Prostate gland (tissue), 2 donors: ENCODE measurements around the gene FBXW8. TPM values are rescaled to one million over a fixed set of nuclear protein-coding genes. Genes with fewer than 3 reads are reported as not detected.

Experiments used
- DNase-seq: peaks from one replicate; pipeline ENCODE4 v3.0.0-alpha.2; 2019; ENCODE audit warnings: low spot score
- H3K27ac ChIP-seq, 2 donors: fragments of 200-600 bp; sonication (generic); 2 replicates each; pipeline ENCODE4 v1.5.1; 2017 to 2019
- H3K27me3 ChIP-seq: fragments of 200-600 bp; sonication (generic); replicated peaks from 2 replicates; pipeline ENCODE4 v1.5.1; 2019; ENCODE audit not compliant: insufficient read depth
- H3K36me3 ChIP-seq, 2 donors: fragments of 200-600 bp; sonication (generic); 1 replicate in 1 of 2; 2 replicates in 1 of 2; pipeline versions ENCODE4 v1.5.1 to v1.8.1; 2017 to 2019
- H3K4me1 ChIP-seq: fragments of 200-600 bp; sonication (generic); replicated peaks from 2 replicates; pipeline ENCODE4 v1.5.1; 2019
- H3K4me3 ChIP-seq, 2 donors: fragments of 200-600 bp; sonication (generic); 2 replicates each; pipeline ENCODE4 v1.5.1; 2017 to 2019
- H3K9me3 ChIP-seq: fragments of 200-600 bp; sonication (generic); 2 replicates; pipeline ENCODE4 v1.5.1; 2017
- POLR2A ChIP-seq: fragments of 450-650 bp; IDR thresholded peaks from one replicate; pipeline ENCODE4 v1.6.1; 2016; ENCODE audit warnings: antibody characterized with exemption, mild to moderate bottlenecking
- POLR2AphosphoS5 ChIP-seq: sonication (generic); formaldehyde crosslinking; IDR thresholded peaks from one replicate; pipeline ENCODE4 v1.6.1; 2017; ENCODE audit warnings: antibody characterized with exemption
- WGBS: methylation state at CpG from one replicate; pipeline ENCODE4 v1.1.5; 2018; 5-methylcytosine and 5-hydroxymethylcytosine counted together
- intact Hi-C: fragments of 100-400 bp; cut with DNase I; formaldehyde crosslinking; loops from one replicate; pipeline ENCODE4 v1.14.2; 2022
- total RNA-seq, 2 donors: library from RNA; depleted of rRNA; stranded (reverse); fragments of >200 nt; gene quantifications; one replicate each; pipeline ENCODE4 v1.1.0, GENCODE V29; 2016
- TF ChIP-seq, protein P1 (sequence below), 4 experiments: fragments of 200-600 bp in 2 of 4; fragments of 450-650 bp in 2 of 4; sonication (generic) in 2 of 4; IDR thresholded peaks; 1 replicate in 3 of 4; 2 replicates in 1 of 4; pipeline ENCODE4 v1.5.1; 2016 to 2019; ENCODE audit warnings: antibody characterized with exemption in 4 of 4, mild to moderate bottlenecking in 2 of 4, moderate library complexity in 2 of 4

Gene FBXW8
- total RNA-seq, 2 donors from 2014 or later: 20.8 to 26.7 TPM

DNA sequence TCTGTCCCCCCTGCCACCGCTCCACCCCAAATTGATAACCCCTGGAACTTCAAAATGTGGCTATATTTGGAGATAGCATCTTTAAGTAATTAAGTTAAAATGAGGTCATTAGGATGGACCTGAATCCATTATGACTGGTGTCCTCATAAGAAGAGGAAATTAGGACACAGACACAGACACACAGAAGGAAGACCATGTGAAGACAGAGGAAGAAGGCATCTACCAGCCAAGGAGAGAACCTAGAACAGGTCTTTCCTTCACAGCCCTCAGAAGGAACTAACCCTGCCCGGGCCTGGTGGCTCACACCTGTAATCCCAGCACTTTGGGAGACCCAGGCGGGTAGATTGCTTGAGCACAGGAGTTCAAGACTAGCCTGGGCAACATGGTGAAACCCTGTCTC, 25.9 kb upstream of the FBXW8 start:
- no peak for DNase-seq
- no peak overlapping the region for H3K4me3 ChIP-seq
- H3K27me3 ChIP-seq: peaks cover 21% of the 10 kb centered on the region
- no peaks in the 10 kb centered on the region for H3K36me3 ChIP-seq
- H3K27ac ChIP-seq: no peak overlapping the region
- TF ChIP-seq POLR2AphosphoS5: no peak
- TF ChIP-seq, protein P1, sequence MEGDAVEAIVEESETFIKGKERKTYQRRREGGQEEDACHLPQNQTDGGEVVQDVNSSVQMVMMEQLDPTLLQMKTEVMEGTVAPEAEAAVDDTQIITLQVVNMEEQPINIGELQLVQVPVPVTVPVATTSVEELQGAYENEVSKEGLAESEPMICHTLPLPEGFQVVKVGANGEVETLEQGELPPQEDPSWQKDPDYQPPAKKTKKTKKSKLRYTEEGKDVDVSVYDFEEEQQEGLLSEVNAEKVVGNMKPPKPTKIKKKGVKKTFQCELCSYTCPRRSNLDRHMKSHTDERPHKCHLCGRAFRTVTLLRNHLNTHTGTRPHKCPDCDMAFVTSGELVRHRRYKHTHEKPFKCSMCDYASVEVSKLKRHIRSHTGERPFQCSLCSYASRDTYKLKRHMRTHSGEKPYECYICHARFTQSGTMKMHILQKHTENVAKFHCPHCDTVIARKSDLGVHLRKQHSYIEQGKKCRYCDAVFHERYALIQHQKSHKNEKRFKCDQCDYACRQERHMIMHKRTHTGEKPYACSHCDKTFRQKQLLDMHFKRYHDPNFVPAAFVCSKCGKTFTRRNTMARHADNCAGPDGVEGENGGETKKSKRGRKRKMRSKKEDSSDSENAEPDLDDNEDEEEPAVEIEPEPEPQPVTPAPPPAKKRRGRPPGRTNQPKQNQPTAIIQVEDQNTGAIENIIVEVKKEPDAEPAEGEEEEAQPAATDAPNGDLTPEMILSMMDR (IDR thresholded peaks at IDR 0.05): no peak
- TF ChIP-seq POLR2A: no peak
- H3K4me1 ChIP-seq: peaks cover 11% of the 10 kb centered on the region
- WGBS: 98% methylated on average over 3 of the region's 3 CpGs
- intact Hi-C loops: no loop called here
- H3K9me3 ChIP-seq: no peaks in the 10 kb centered on the region

DNA sequence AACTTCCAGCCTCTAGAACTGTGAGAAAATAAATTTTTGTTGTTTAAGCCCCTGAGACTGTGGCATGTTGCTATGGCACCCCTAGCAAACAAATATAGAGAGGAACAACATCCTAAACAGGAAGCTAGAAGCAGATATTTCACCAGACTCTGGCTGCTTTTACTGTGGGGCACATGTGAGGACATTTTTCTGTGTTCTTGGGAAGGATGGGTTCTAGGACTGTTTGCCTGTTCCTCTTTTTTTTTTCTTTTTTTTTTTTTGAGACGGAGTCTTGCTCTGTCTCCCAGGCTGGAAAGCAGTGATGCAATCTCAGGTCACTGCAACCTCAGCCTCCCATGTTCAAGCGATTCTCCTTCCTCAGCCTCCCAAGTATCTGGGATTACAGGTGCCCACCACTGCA, 25.3 kb upstream of the FBXW8 start:
- Histone ChIP-seq H3K4me1 (peaks cover 10% of the 10 kb centered on the region), H3K27me3 (peaks cover 19% of the 10 kb centered on the region), H3K4me3 (no peak overlapping the region), H3K9me3 (no peaks in the 10 kb centered on the region), H3K36me3 (no peaks in the 10 kb centered on the region), H3K27ac (no peak overlapping the region)
- TF ChIP-seq POLR2A (no peak), POLR2AphosphoS5 (no peak)
- TF ChIP-seq, protein P1 (IDR thresholded peaks at IDR 0.05): no peak
- WGBS: 81% methylated on average over 2 of the region's 2 CpGs
- intact Hi-C loops: no loop called here
- no peak for DNase-seq

- intact Hi-C loops: no loop called here
- Histone ChIP-seq H3K4me1 (no peaks in the 10 kb centered on the region), H3K9me3 (no peaks in the 10 kb centered on the region), H3K27ac (no peak overlapping the region), H3K36me3 (no peaks in the 10 kb centered on the region), H3K27me3 (peaks cover 12% of the 10 kb centered on the region), H3K4me3 (no peak overlapping the region)
- 86% methylated on average over 1 of the region's 1 CpG for WGBS
- no peak for DNase-seq
- TF ChIP-seq, protein P1 (IDR thresholded peaks at IDR 0.05): no peak
- TF ChIP-seq POLR2AphosphoS5 (no peak), POLR2A (no peak)
Observed at GRCh38 chr12:116887244-116887643, 23.5 kb upstream of the FBXW8 start.

DNA sequence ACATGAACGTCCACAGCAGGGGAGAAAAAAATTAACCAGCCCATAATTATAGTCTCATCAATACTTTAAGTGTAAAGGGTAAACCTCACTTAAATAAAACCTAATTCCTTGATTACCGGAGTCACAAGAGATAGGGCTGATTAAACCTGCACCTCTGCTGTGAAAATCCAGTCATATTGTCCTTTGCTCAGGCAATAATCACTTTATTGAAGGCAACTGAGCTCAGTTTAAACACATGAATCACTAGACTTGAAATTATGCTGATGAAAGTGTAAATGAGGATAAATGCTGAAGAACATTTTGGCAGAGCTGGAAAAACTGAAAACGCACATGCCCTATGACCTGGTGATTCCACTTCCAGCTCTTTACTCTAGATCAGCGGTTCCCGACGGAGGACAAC, 22.9 kb upstream of the FBXW8 start:
- H3K27ac ChIP-seq: no peak overlapping the region
- 82% methylated on average over 6 of the region's 6 CpGs for WGBS

GRCh38 chr12:116890330-116890729, 20.4 kb upstream of the FBXW8 start:
- intact Hi-C loops: no loop called here
- H3K36me3 ChIP-seq: no peaks in the 10 kb centered on the region
- DNase-seq: no peak
- no peaks in the 10 kb centered on the region for H3K4me1 ChIP-seq
- no peaks in the 10 kb centered on the region for H3K9me3 ChIP-seq
- no peak overlapping the region for H3K27ac ChIP-seq
- H3K27me3 ChIP-seq: no peaks in the 10 kb centered on the region
- no peak overlapping the region for H3K4me3 ChIP-seq
- WGBS: 94% methylated on average over 2 of the region's 2 CpGs
- TF ChIP-seq POLR2A (no peak), POLR2AphosphoS5 (no peak)
- TF ChIP-seq, protein P1 (IDR thresholded peaks at IDR 0.05): no peak

More for the DNA sequence above, 22.9 kb upstream of the FBXW8 start:
- Histone ChIP-seq H3K4me1 (no peaks in the 10 kb centered on the region), H3K9me3 (no peaks in the 10 kb centered on the region), H3K4me3 (no peak overlapping the region), H3K36me3 (no peaks in the 10 kb centered on the region), H3K27me3 (peaks cover 8% of the 10 kb centered on the region)
- intact Hi-C loops: no loop called here
- no peak for DNase-seq
- no peak for TF ChIP-seq POLR2A
